B cell (primary cell): ENCODE measurements around the gene DIS3. TPM values are rescaled to one million over a fixed set of nuclear protein-coding genes. Genes with fewer than 3 reads are reported as not detected.

Source experiments
- ATAC-seq: fragments of 200-7000 bp; cut with Tn5 transposase; one replicate; pipeline ENCODE4 v1.10.0; 2021; ENCODE audit warnings: low read depth, mild to moderate bottlenecking, moderate number of reproducible peaks, moderate library complexity
- CTCF ChIA-PET: fragments of 350-600 bp; sonication (Branson Sonifier 250); formaldehyde crosslinking; loops from one replicate; lab custom pipeline; 2021; ENCODE audit warnings: antibody characterized with exemption, inconsistent platforms; lab: Charles Lee
- POLR2A ChIA-PET: fragments of 350-600 bp; sonication (Branson Sonifier 250); formaldehyde crosslinking; loops from one replicate; lab custom pipeline; 2021; ENCODE audit warnings: antibody characterized with exemption; lab: Charles Lee
- DNase-seq: peaks from one replicate; pipeline ENCODE4 v3.0.0; 2013
- H2AFZ ChIP-seq: 2 replicates; pipeline ENCODE4 v1.6.1; 2012; ENCODE audit warnings: mild to moderate bottlenecking, low read depth, low read length; ENCODE audit not compliant: insufficient read depth, poor library complexity, severe bottlenecking
- H3K27ac ChIP-seq, 2 donors: 1 replicate in 1 of 2; 2 replicates in 1 of 2; pipeline ENCODE4 v1.5.1; 2012 to 2013; ENCODE audit warnings: low read length in 2 of 2, mild to moderate bottlenecking in 2 of 2, moderate library complexity in 1 of 2
- H3K27me3 ChIP-seq, 4 experiments: fragments of 200-600 bp in 1 of 4; sonication (generic) in 1 of 4; replicated peaks in 1 of 4; 1 replicate in 2 of 4; 2 replicates in 2 of 4; pipeline versions ENCODE4 v1.6.1 to v1.7.0; 2013 to 2016; ENCODE audit warnings: low read length in 3 of 4, mild to moderate bottlenecking in 2 of 4, mixed read lengths in 1 of 4, moderate library complexity in 1 of 4; ENCODE audit not compliant: insufficient read depth in 4 of 4, control insufficient read depth in 3 of 4; ENCODE audit errors: control extremely low read depth in 1 of 4
- H3K36me3 ChIP-seq, 2 experiments: replicated peaks in 1 of 2; 1 replicate in 1 of 2; 2 replicates in 1 of 2; pipeline versions ENCODE4 v1.6.1 to v1.7.1; 2013; ENCODE audit warnings: low read length in 1 of 2; ENCODE audit not compliant: insufficient read depth in 2 of 2, control insufficient read depth in 1 of 2; ENCODE audit errors: control extremely low read depth in 1 of 2, extremely low read depth in 1 of 2
- H3K4me1 ChIP-seq, 2 donors: fragments of 200-600 bp in 1 of 2; sonication (generic) in 1 of 2; 1 replicate in 1 of 2; 2 replicates in 1 of 2; pipeline versions ENCODE4 v1.5.1 to v1.6.1; 2013 to 2017; ENCODE audit warnings: low read length in 2 of 2; ENCODE audit not compliant: control insufficient read depth in 2 of 2, insufficient read depth in 2 of 2
- H3K4me2 ChIP-seq: replicated peaks from 2 replicates; pipeline ENCODE3; 2012; ENCODE audit warnings: mild to moderate bottlenecking, low read depth, low read length; ENCODE audit not compliant: poor library complexity, severe bottlenecking
- H3K4me3 ChIP-seq, 5 experiments: fragments of 200-600 bp in 1 of 5; sonication (generic) in 1 of 5; 1 replicate in 3 of 5; 2 replicates in 2 of 5; pipeline versions ENCODE4 v1.5.1 to v1.7.0; 2011 to 2016; ENCODE audit warnings: low read length in 4 of 5, mild to moderate bottlenecking in 4 of 5, low read depth in 2 of 5, control low read depth in 1 of 5, moderate library complexity in 1 of 5; ENCODE audit not compliant: insufficient read depth in 1 of 5; ENCODE audit errors: control extremely low read depth in 1 of 5, extremely low read depth in 1 of 5
- H3K79me2 ChIP-seq: fragments of 200-600 bp; sonication (generic); one replicate; pipeline ENCODE4 v1.6.0; 2016; ENCODE audit warnings: low read length; ENCODE audit not compliant: control insufficient read depth, insufficient read depth
- H3K9ac ChIP-seq: fragments of 200-600 bp; sonication (generic); 2 replicates; pipeline ENCODE4 v1.6.1; 2017; ENCODE audit warnings: mild to moderate bottlenecking, low read length, moderate library complexity
- H3K9me3 ChIP-seq, 3 donors: one replicate each; pipeline versions ENCODE4 v1.6.1 to v1.7.1; 2013; ENCODE audit warnings: low read length in 2 of 3; ENCODE audit not compliant: control insufficient read depth in 2 of 3, insufficient read depth in 1 of 3; ENCODE audit errors: control extremely low read depth in 1 of 3
- H4K20me1 ChIP-seq: 2 replicates; pipeline ENCODE4 v1.6.0; 2012; ENCODE audit warnings: mild to moderate bottlenecking, low read length; ENCODE audit not compliant: insufficient read depth, control insufficient read depth, poor library complexity, severe bottlenecking
- H3K27ac Mint-ChIP-seq: one replicate; pipeline ENCODE4 v1.8.0; 2021; ENCODE audit warnings: mixed read lengths
- H3K27me3 Mint-ChIP-seq: one replicate; pipeline ENCODE4 v1.8.0; 2021; ENCODE audit warnings: mixed read lengths
- H3K4me1 Mint-ChIP-seq: one replicate; pipeline ENCODE4 v1.8.0; 2021; ENCODE audit warnings: mixed read lengths
- H3K4me3 Mint-ChIP-seq: one replicate; pipeline ENCODE4 v1.8.0; 2021; ENCODE audit warnings: mixed read lengths
- H3K9me3 Mint-ChIP-seq: one replicate; pipeline ENCODE4 v1.8.0; 2022; ENCODE audit warnings: mixed read lengths; ENCODE audit not compliant: insufficient read depth
- EZH2 ChIP-seq: IDR thresholded peaks from 2 replicates; pipeline ENCODE4 v1.6.1; 2012; ENCODE audit warnings: borderline replicate concordance, low read depth, mild to moderate bottlenecking, moderate library complexity, low read length; ENCODE audit not compliant: insufficient read depth, poor library complexity, severe bottlenecking
- WGBS: methylation state at CpG from one replicate; pipeline ENCODE4 v1.1.5; 2013; ENCODE audit warnings: missing lambda C conversion rate; ENCODE audit not compliant: insufficient coverage; 5-methylcytosine and 5-hydroxymethylcytosine counted together
- intact Hi-C: fragments of 100-400 bp; cut with micrococcal nuclease; formaldehyde crosslinking; loops from one replicate; pipeline ENCODE4 v1.10.0; 2022
- polyA plus RNA-seq: library from polyadenylated mRNA; depleted of rRNA; stranded (reverse); fragments of >200 nt; gene quantifications from 2 replicates; pipeline ENCODE4 v1.2.3, GENCODE V29; 2012
- total RNA-seq, 2 donors: library from RNA; stranded (reverse); fragments of 120-200 nt in 1 of 2; gene quantifications; 1 replicate in 1 of 2; 2 replicates in 1 of 2; pipeline versions ENCODE4 v1.2.3 to v1.2.4, GENCODE V29; 2013 to 2022
- TF ChIP-seq, protein P1 (sequence below): fragments of 200-600 bp; IDR thresholded peaks from one replicate; pipeline ENCODE4 v1.8.0; 2022; ENCODE audit warnings: antibody characterized with exemption, mild to moderate bottlenecking

DIS3 gene
- total and polyA plus RNA-seq, 2 donors (not counting 1 experiment from before 2014, with no cell fraction given) = 10.4 to 39.8 TPM

- Histone ChIP-seq H3K4me2 (no peak overlapping the region), H3K9ac (no peak overlapping the region), H3K4me1 (no peaks in the 10 kb centered on the region), H2AFZ (no peak overlapping the region), H3K36me3 (peaks cover 0 to 12% of the 10 kb centered on the region in 2 experiments), H3K9me3 (no peaks in the 10 kb centered on the region), H4K20me1 (no peaks in the 10 kb centered on the region), H3K4me3 (no peak overlapping the region), H3K27me3 (no peaks in the 10 kb centered on the region), H3K79me2 (no peaks in the 10 kb centered on the region), H3K27ac (no peak overlapping the region)
- POLR2A ChIA-PET = no interaction called here
- DNase-seq = no peak
- no peak overlapping the region for H3K27ac Mint-ChIP-seq
- ATAC-seq = no peak
- H3K4me1 Mint-ChIP-seq = no peaks in the 10 kb centered on the region
- no peaks in the 10 kb centered on the region for H3K9me3 Mint-ChIP-seq
- H3K27me3 Mint-ChIP-seq = no peaks in the 10 kb centered on the region
- intact Hi-C loops = no loop called here
- whole genome bisulfite sequencing = no CpG with 5 or more reads among the region's 1 CpG
- CTCF ChIA-PET = interaction anchor here (0.6 to 1.2 kb wide), 3 partner anchors 13 to 1980 kb away, joined by 3 to 4 read pairs (median 3); no protein-coding TSS in a partner anchor
- no peak overlapping the region for H3K4me3 Mint-ChIP-seq
- TF ChIP-seq EZH2 = no peak
- TF ChIP-seq, protein P1, sequence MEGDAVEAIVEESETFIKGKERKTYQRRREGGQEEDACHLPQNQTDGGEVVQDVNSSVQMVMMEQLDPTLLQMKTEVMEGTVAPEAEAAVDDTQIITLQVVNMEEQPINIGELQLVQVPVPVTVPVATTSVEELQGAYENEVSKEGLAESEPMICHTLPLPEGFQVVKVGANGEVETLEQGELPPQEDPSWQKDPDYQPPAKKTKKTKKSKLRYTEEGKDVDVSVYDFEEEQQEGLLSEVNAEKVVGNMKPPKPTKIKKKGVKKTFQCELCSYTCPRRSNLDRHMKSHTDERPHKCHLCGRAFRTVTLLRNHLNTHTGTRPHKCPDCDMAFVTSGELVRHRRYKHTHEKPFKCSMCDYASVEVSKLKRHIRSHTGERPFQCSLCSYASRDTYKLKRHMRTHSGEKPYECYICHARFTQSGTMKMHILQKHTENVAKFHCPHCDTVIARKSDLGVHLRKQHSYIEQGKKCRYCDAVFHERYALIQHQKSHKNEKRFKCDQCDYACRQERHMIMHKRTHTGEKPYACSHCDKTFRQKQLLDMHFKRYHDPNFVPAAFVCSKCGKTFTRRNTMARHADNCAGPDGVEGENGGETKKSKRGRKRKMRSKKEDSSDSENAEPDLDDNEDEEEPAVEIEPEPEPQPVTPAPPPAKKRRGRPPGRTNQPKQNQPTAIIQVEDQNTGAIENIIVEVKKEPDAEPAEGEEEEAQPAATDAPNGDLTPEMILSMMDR = no peak
These were observed 24.1 kb upstream of the DIS3 start for GRCh38 chr13:72805676-72806346.

- DNase-seq (no peak), ATAC-seq (no peak)
- H3K4me3 Mint-ChIP-seq = no peak overlapping the region
- intact Hi-C loops = no loop called here
- no peaks in the 10 kb centered on the region for H3K79me2 ChIP-seq
- H3K27me3 Mint-ChIP-seq = no peaks in the 10 kb centered on the region
- no peaks in the 10 kb centered on the region for H3K9me3 ChIP-seq
- H3K4me3 ChIP-seq = no peak overlapping the region
- no peak overlapping the region for H3K4me2 ChIP-seq
- no peak overlapping the region for H3K27ac ChIP-seq
- ChIA-PET POLR2A (no interaction called here), CTCF (no interaction called here)
- H2AFZ ChIP-seq = no peak overlapping the region
- H4K20me1 ChIP-seq = no peaks in the 10 kb centered on the region
- no peaks in the 10 kb centered on the region for H3K9me3 Mint-ChIP-seq
- H3K9ac ChIP-seq = no peak overlapping the region
- H3K4me1 ChIP-seq = no peaks in the 10 kb centered on the region
- peaks cover 0 to 15% of the 10 kb centered on the region in 2 experiments for H3K36me3 ChIP-seq
- TF ChIP-seq, protein P1 = no peak
- no peak for TF ChIP-seq EZH2
- no peak overlapping the region for H3K27ac Mint-ChIP-seq
- H3K4me1 Mint-ChIP-seq = no peaks in the 10 kb centered on the region
- WGBS = 100% methylated on average over 1 of the region's 1 CpG
- no peaks in the 10 kb centered on the region for H3K27me3 ChIP-seq
These were observed 22.6 kb upstream of the DIS3 start for GRCh38 chr13:72804301-72804700.
